Tibial nerve (tissue), 4 donors: Measurements from ENCODE around the gene FXYD3.

Experiments
- CTCF ChIP-seq, 5 experiments: fragments of 200-600 bp in 3 of 5; fragments of 450-650 bp in 2 of 5; sonication (generic) in 3 of 5; IDR thresholded peaks; one replicate each; pipeline ENCODE4 v1.5.1; 2016 to 2019; ENCODE audit warnings: antibody characterized with exemption in 5 of 5, mild to moderate bottlenecking in 3 of 5, moderate library complexity in 2 of 5
- EP300 ChIP-seq, 2 donors: sonication (generic); formaldehyde crosslinking; IDR thresholded peaks; one replicate each; pipeline ENCODE4 v1.6.1; 2017; ENCODE audit warnings: antibody characterized with exemption in 2 of 2, mild to moderate bottlenecking in 1 of 2
- POLR2A ChIP-seq, 2 donors: fragments of 450-650 bp; IDR thresholded peaks; one replicate each; pipeline ENCODE4 v1.6.1; 2017; ENCODE audit warnings: antibody characterized with exemption in 2 of 2, mild to moderate bottlenecking in 2 of 2, moderate library complexity in 2 of 2

GRCh38 chr19:35157431-35157830 lies 41.8 kb downstream of the FXYD3 start:
- TF ChIP-seq CTCF (IDR thresholded peaks at IDR 0.05) (no peak), EP300 (IDR thresholded peaks at IDR 0.05) (no peak), POLR2A (IDR thresholded peaks at IDR 0.05) (no peak)
